Prostate gland (tissue), 2 donors: ENCODE measurements around the gene CLEC18A.
"Not testable (repeated sequence)": the region's sequence is repeated elsewhere in the genome, so short reads cannot be mapped to it uniquely, and the experiment has no call there.

ENCODE experiments used
- CTCF ChIP-seq, 4 experiments: fragments of 200-600 bp in 2 of 4; fragments of 450-650 bp in 2 of 4; sonication (generic) in 2 of 4; IDR thresholded peaks; 1 replicate in 3 of 4; 2 replicates in 1 of 4; pipeline ENCODE4 v1.5.1; 2016 to 2019; ENCODE audit warnings: antibody characterized with exemption in 4 of 4, mild to moderate bottlenecking in 2 of 4, moderate library complexity in 2 of 4
- POLR2A ChIP-seq: fragments of 450-650 bp; IDR thresholded peaks from one replicate; pipeline ENCODE4 v1.6.1; 2016; ENCODE audit warnings: antibody characterized with exemption, mild to moderate bottlenecking

- not testable (repeated sequence) for TF ChIP-seq POLR2A; CTCF (IDR thresholded peaks at IDR 0.05)
These were observed 21.0 kb downstream of the CLEC18A start for GRCh38 chr16:69972120-69972519.
